ENCODE measurements around the gene CTRL.
"Not testable (repeated sequence)": the region's sequence is repeated elsewhere in the genome, so short reads cannot be mapped to it uniquely, and the experiment has no call there.

CTRL gene

DNA sequence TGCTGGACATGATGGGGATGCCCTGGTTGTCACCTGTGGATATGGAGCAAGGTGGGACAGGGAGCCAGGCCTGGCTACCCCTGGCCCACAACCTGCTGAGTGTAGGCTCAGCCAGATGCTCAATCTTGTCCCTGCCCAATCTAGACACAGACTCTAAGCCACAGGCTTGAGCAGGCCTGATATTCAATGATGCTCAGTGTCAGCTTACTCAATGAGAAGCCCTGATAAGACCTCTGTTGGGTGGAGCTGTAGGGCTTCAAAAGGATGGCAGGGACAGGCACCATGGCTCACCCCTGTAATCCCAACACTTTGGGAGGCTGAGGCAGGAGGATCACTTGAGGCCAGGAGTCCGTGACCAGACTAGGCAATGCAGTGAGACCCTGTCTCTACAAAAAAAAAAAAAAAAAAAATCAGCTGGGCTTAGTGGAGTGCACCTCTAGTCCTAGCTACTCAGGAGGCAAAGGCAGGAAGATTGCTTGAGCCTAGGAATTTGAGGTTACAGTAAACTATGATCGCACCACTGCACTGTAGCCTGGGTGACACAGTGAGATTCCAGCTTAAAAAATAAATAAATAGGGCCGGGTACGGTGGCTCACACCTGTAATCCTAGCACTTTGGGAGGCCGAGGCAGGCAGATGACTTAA is 8.9 kb upstream of the CTRL start:
- DNase-seq = no peak

DNA sequence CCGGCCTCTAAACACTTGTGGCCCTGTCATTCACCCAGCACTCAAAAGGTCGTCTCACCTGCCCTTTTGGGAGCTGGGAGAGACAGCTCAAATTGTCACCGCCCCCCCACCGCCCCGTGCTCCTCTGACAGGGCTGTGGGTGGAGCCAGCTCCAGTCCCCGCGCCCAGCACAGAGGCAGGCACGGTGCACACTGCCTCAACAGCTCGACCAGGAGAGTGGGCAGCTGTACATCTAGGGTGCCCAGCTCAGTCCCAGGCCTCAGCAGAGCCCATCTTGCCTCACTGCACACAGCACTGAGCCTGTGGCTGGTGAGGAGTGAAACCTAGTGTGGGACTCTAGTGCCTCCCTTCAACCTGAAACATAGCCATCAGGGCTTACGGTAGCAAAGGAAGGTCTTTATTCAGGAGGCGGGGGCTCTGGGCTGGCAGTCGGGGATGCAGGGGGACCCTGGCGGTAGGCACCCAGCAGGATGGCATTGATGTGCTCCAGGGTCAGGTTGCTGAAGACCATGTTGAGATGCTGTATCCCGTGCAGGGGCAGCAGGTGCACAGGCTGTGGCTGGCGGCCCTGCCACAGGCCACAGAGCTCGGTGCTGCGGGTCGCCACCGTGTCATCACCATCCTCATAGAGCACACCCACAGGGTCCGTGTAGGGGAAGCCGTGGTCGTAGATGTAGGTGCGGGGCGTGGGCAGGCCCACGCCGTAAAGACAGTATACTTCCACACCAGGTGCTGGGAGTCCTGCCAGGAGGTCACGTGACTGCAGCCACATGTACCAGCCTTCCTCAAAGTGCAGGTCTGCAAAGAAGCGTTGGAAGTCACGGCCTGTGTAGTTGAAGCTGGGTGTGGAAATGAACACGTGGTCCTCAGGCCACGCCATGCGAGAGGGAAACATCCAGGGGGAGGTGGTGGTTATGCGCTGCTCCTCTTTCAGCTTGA is 8.1 kb upstream of the CTRL start:
- no peak for DNase-seq

DNA sequence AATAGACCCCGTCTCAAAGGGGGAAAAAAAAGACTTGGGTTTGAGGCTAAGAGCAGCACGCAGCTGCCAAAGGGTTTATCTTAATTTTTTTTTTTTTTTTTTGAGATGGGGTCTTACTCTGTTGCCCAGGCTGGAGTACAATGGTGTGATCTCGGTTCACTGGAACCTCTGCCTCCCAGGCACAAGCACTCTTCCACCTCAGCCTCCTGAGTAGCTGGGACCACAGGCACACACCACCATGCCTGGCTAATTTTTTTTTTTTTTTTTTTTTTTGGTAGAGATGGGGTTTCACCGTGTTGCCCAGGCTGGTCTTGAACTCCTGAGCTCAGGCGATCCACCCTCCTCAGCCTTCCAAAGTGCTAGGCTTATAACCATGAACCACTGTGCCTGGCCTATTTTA is 6.1 kb upstream of the CTRL start:
- DNase-seq = not testable (repeated sequence)

DNA sequence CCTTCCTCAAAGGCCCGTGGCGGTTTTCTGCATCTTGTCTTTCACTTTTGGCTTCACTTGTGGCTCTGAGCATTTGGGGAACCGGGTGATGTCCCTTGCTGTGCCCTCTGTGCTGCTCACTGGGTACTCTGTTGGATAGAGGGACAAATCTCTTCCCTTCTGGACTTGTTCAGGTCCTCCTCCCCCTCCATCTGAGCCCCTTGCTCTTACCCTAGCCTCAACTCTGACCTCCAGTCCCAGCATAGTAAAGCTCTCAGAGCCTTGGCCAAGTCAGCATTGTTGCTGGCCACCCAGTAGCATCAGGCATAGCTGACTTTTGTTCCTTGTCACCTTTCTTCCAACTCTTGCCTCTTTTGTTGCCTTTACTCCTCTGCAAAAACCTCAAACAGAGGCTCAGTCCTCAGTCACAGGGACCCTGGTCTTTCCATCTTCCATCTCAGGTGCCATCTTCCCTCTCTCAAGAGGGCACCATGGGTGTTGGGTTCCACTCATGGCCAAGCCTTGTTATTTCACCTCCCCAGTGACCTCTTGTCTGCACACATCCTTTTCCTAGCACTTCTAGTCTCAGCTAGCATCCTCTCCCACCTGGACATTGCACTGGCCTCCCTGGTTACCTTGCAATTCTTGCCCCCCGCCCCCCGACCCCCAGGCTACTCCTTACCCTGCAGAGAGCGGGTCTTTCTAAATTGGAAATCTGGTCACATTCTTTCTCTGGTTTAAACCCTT is 5.4 kb upstream of the CTRL start:
- no peak for DNase-seq

DNA sequence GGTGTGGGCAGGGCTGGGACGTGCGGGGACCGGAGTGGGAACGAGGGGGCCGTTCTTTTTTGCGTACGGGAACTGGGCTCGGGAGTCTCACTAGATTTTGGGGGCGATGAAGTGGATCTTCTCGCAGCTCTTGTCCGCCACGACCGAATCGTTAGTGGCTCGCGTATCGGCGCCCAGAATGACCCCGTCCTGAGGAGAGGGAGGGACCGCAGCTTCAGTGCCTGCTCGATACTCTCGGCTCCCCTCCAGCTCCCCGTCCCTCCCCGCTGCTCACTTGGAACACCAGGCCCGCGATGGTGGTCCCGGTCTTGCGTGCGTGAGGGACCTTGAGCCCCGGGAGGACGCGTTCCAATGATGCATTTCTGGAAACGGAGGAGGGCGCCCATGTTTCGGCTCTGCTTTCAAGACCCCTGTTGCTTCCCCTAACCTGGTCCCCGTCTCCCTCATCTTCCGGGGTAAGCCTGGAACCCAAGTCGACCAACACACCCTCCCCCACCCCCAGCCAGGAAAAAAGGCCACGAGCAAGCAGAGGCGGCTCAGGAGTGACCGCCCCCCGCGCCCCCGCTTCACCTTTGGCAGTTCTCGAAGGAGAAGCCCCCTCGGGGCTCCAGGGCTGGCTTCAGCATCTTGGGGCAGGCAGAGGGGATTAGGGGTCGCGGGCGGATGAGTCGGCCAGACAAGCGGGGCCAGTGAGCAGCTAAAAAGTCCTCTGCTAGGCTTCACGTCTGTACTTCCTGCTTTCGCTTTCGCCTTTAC is 4.6 kb upstream of the CTRL start, which contains the start of gene PSMB10:
Gene PSMB10, minus strand, starts transcription at position 727 of the 756 bp plus-strand sequence. Its CDS starts 101 bp downstream, at position 626.
- DNase-seq = peak; percentile 75

- peak; percentile 90 for DNase-seq
Observed at GRCh38 chr16:67935402-67936123, 3.9 kb upstream of the CTRL start.

GRCh38 chr16:67935101-67935401 is 3.4 kb upstream of the CTRL start:
- no peak for DNase-seq

- no peak for DNase-seq
Observed at GRCh38 chr16:67934306-67935100, 2.8 kb upstream of the CTRL start.

- DNase-seq = peak; percentile 37
Observed at GRCh38 chr16:67933805-67934204, 2.1 kb upstream of the CTRL start.

DNA sequence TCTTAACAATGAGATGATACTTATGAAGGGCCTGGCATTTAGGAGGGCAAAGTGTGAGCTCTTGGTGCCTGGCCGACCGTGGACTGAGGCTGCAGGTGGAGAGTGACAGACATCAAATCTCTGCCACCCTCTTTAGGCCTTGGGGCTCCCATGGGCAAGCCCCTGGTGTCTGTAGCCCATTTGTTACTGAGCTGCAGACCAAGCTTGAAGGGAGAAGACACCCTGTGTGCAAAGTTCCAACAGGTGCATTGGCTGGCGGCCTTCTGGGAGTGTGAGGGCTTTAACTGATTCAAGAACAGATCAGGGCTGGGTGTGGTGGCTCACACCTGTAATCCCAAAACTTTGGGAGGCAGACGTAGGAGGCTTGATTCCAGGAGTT is 789 bp upstream of the CTRL start:
- peak; percentile 42 for DNase-seq

- DNase-seq = no peak
Observed at GRCh38 chr16:67930678-67931211, 917 bp downstream of the CTRL start.

DNA sequence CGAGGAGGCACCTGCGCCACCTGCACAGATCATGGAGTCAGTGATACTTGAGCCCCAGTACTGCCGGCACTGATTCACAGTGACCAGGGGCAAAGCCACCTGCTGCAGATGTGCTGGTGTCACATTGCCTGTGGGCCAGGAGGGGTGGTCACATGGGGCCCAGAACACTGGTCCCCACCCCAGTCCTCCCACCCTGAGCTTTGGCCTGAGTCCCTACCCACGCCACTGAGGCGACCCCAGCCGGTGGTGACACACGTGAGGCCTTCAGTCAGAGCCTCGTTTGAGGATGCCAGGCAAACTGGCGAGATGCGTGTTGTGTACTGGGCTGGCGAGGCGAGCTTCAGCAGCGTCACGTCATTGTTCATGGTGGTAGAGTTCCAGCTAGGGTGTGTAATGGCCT is 1.5 kb downstream of the CTRL start:
- DNase-seq = no peak

- peak; percentile 81 for DNase-seq
Observed at GRCh38 chr16:67928561-67929364, 2.9 kb downstream of the CTRL start.

DNA sequence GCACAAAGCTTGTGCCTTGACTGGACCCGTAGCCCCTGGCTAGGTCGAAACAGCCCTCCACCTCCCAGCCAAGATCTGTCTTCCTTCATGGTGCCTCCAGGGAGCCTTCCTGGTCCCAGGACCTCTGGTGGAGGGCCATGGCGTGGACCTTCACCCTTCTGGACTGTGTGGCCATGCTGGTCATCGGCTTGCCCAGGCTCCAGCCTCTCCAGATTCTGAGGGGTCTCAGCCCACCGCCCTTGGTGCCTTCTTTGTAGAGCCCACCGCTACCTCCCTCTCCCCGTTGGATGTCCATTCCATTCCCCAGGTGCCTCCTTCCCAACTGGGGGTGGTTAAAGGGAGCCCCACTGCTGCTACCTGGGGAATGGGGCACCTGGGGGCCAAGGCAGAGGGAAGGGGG is 3.5 kb downstream of the CTRL start:
- no peak for DNase-seq

GRCh38 chr16:67927131-67927941 is 4.3 kb downstream of the CTRL start:
- DNase-seq = peak; percentile 27

DNA sequence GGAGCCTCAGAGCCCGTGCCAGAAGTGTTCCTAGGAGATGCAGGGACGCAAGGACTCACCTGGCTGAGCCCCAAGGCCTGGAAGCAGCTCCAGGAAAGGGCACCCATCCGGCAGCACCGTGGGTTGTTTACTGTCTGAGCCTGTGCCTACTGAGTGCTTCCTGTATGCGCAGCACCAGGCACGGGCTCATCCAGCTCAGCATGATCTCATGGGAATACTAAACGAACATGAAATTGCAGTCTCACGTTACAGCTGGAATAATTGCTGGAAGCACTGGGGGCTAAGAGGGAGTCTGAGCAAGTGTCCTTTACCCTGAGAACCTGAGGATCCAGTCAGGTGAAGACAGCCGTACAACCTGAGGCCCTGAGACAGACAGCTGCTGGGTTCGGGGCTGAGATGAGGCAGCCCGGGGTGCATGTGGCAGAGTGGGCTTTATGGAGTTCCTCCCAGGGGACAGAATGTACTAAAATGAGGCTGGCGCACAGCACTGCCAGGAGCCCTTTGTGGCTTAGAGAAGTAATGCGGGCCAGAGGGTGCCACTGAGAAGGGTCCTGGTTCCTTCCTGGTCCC is 5.4 kb downstream of the CTRL start:
- DNase-seq = no peak

GRCh38 chr16:67924140-67924906 is 7.3 kb downstream of the CTRL start:
- no peak for DNase-seq
